ENCODE results near the gene KCNJ15. TPM values are rescaled to one million over a fixed set of nuclear protein-coding genes. Genes with fewer than 3 reads are reported as not detected.

The KCNJ15 gene
- total RNA-seq, 2 experiments from 2014 or later: not detected

DNA sequence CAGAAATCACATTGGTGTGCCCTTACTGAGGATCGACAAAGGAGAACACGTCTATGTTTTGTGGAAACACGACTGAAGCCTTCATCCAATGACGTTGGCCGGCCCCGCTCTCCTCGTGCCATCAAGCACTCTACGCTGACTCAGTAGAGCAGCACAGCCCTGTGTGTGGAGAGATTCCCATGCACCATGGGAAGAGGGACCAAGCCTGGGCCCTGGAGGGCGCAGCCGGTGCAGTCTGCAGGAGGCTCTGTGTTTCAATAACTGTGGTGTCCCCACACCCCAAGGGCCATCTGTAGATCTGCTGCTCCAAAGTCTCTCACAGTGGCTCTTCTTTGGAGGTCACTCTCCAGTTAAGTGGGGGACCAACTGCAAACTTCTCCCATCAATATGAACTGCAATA, 97.4 kb downstream of the KCNJ15 start:
- H3K36me3 Mint-ChIP-seq (ENCODE audit: low read depth): no peaks in the 10 kb centered on the region
- H3K9me3 Mint-ChIP-seq: no peaks in the 10 kb centered on the region
- H3K27me3 Mint-ChIP-seq: no peaks in the 10 kb centered on the region
- ChIA-PET POLR2A (no interaction called here), CTCF (no interaction called here)
- H3K4me1 Mint-ChIP-seq: peaks cover 9% of the 10 kb centered on the region
- no peak overlapping the region for H3K27ac Mint-ChIP-seq
- no peak for DNase-seq
- no peak overlapping the region for H3K4me3 Mint-ChIP-seq

DNA sequence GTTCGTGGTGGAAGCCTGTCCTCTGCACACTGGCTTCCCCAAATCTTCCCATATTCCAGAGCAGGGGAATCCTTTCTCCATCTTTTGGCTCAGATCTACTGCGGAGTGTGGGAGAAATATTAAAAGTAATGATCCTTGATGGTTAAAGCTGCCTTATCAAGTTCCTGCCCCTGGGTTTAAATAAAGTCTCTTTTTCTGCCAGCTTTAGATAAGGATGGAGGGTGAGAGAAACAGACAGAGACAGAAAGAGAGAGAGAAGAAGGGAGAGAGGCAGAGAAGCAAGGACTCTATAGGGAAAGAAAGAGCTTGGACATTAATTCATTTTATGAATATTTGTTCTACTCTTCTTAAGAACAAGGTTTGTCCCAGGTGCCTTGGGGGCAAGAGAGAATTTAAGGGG, 98.0 kb downstream of the KCNJ15 start:
- H3K27me3 Mint-ChIP-seq: no peaks in the 10 kb centered on the region
- DNase-seq: no peak
- ChIA-PET POLR2A (no interaction called here), CTCF (interaction anchor here (2.0 kb wide), 1 partner anchor 137 kb away, joined by 7 read pairs; no protein-coding TSS in a partner anchor)
- H3K4me3 Mint-ChIP-seq: no peak overlapping the region
- no peaks in the 10 kb centered on the region for H3K36me3 Mint-ChIP-seq (ENCODE audit: low read depth)
- no peaks in the 10 kb centered on the region for H3K9me3 Mint-ChIP-seq
- H3K27ac Mint-ChIP-seq: no peak overlapping the region
- peaks cover 9% of the 10 kb centered on the region for H3K4me1 Mint-ChIP-seq

DNA sequence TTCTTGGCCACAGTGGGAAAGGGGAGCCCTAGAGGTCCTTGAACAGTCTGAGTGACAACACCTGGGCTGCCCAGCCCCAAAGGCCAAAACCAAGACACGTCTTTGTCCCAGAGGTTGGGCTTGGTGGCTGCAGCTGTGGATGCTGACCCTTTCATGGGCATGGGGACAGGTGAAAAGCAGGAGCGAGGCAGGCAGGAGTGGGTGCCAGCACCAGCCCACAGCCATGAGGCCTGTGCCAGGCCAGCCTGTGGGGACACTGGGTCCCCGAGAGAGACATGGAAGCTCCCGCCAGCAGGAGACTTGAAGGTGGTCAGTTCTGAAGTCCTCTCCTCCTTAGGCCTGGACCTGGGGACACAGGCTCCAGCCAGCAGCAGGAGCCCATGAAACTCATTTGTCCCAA, 98.6 kb downstream of the KCNJ15 start:
- no peak for DNase-seq
- Mint-ChIP-seq H3K36me3 (ENCODE audit: low read depth) (no peaks in the 10 kb centered on the region), H3K4me3 (no peak overlapping the region), H3K4me1 (peaks cover 9% of the 10 kb centered on the region), H3K27ac (no peak overlapping the region), H3K27me3 (no peaks in the 10 kb centered on the region), H3K9me3 (no peaks in the 10 kb centered on the region)
- ChIA-PET CTCF (interaction anchor here (0.7 to 2.0 kb wide), 3 partner anchors 101 to 199 kb away, joined by 3 to 7 read pairs (median 3); no protein-coding TSS in a partner anchor), POLR2A (no interaction called here)

DNA sequence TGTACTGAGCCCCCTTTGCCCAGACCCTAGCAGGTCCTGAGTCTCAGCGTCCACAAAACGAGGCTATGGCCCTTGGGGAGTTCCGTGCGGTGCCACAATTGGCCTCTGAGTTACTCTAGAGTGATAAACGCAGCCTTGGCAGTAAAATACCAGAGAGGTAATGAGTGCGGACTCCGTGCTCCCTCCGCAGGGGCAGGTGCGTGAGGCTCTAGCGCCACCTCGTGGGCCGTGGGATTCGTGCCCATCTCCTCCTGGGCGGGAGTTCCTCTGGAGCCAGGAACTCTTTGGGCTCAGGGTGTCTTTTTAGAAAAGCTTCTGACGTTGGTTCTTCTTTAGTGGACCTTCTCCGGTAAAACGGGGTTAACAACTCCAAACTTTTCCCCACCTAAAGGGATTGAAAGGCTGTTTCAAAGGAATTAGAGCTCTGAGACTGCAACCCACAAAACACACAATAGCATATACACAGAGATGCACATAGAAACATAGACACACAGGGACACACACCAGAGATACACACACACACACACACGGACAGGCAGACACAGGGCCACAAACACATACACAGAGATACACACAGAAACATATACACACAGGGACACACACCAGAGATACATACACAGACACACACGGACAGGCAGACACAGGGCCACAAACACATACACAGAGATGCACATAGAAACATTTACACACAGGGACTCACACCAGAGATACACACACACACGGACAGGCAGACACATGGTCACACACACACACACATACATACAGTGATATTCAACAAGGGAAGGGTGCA, 99.4 kb downstream of the KCNJ15 start:
- Mint-ChIP-seq H3K36me3 (ENCODE audit: low read depth) (no peaks in the 10 kb centered on the region), H3K27ac (no peak overlapping the region), H3K4me1 (peaks cover 9% of the 10 kb centered on the region), H3K4me3 (no peak overlapping the region), H3K9me3 (no peaks in the 10 kb centered on the region), H3K27me3 (no peaks in the 10 kb centered on the region)
- POLR2A ChIA-PET: no interaction called here
- CTCF ChIA-PET: interaction anchor here (1.6 to 2.0 kb wide), 2 partner anchors 101 to 139 kb away, joined by 3 to 7 read pairs; no protein-coding TSS in a partner anchor
- DNase-seq: peak; percentile 74

Other genes starting within 250 kb of the KCNJ15 start
- not detected for gene ERG, start 241.5 kb downstream of the KCNJ15 start, total RNA-seq

Measured in activated CD4-positive, alpha-beta T cell treated with anti-CD3 and anti-CD28 coated beads, Interleukin-2, amount 10 ng/mL, durations not matched to agents 7 days and 5 days (primary cell).